GM12878 (cell line): Measurements from ENCODE around the gene APBB1IP. TPM values are rescaled to one million over a fixed set of nuclear protein-coding genes. Genes with fewer than 3 reads are reported as not detected.
A peak's percentile ranks its signal among the peaks of the same experiment; 100 is the strongest.

Experiments
- ATF7 ChIP-seq: fragments of 450-650 bp; IDR thresholded peaks from 2 replicates; pipeline ENCODE4 v1.6.1; 2016; ENCODE audit warnings: low read depth, mild to moderate bottlenecking
- BCL11A ChIP-seq: IDR thresholded peaks from 2 replicates; pipeline ENCODE4 v1.6.1; 2011; ENCODE audit warnings: low read depth, low read length
- CBX3 ChIP-seq: fragments of 200-600 bp; sonication (generic); IDR thresholded peaks from 2 replicates; pipeline ENCODE4 v1.6.1; 2016; ENCODE audit warnings: low read depth, borderline replicate concordance
- CHD1 ChIP-seq: IDR thresholded peaks from 2 replicates; pipeline ENCODE4 v1.6.1; 2012; ENCODE audit warnings: low read depth, low read length, improper control_type of control experiment
- CHD2 ChIP-seq: IDR thresholded peaks from 2 replicates; pipeline ENCODE4 v1.6.1; 2011; ENCODE audit warnings: low read depth, low read length, improper control_type of control experiment, borderline replicate concordance
- CHD4 ChIP-seq: fragments of 200-600 bp; sonication (generic); IDR thresholded peaks from 2 replicates; pipeline ENCODE4 v1.6.1; 2016; ENCODE audit warnings: mild to moderate bottlenecking
- EP300 ChIP-seq, 2 experiments: fragments of 150-350 bp in 1 of 2; IDR thresholded peaks; 2 replicates each; pipeline ENCODE4 v1.6.1; 2011 to 2012; ENCODE audit warnings: low read depth in 2 of 2, low read length in 2 of 2, borderline replicate concordance in 1 of 2, improper control_type of control experiment in 1 of 2, inconsistent platforms in 1 of 2; ENCODE audit not compliant: control insufficient read depth in 1 of 2
- EZH2 ChIP-seq: IDR thresholded peaks from 2 replicates; pipeline ENCODE4 v1.6.1; 2012; ENCODE audit warnings: low read depth, mild to moderate bottlenecking, control low read depth, inconsistent platforms, low read length, borderline replicate concordance; ENCODE audit not compliant: control insufficient read depth
- HDGF ChIP-seq: fragments of 450-650 bp; IDR thresholded peaks from 2 replicates; pipeline ENCODE4 v1.6.1; 2016; ENCODE audit warnings: antibody characterized with exemption
- HSF1 ChIP-seq: fragments of 150-350 bp; IDR thresholded peaks from 2 replicates; pipeline ENCODE4 v1.6.1; 2014; ENCODE audit warnings: mild to moderate bottlenecking, low read depth, low read length
- MEF2B ChIP-seq: fragments of 450-650 bp; IDR thresholded peaks from 2 replicates; pipeline ENCODE4 v1.6.1; 2018; ENCODE audit warnings: mild to moderate bottlenecking, moderate library complexity; ENCODE audit not compliant: partially characterized antibody, poor library complexity, severe bottlenecking
- MYC ChIP-seq: IDR thresholded peaks from 2 replicates; pipeline ENCODE4 v1.6.1; 2011; ENCODE audit warnings: mild to moderate bottlenecking, low read length, moderate library complexity, inconsistent platforms; ENCODE audit not compliant: insufficient read depth, insufficient replicate concordance, insufficient read length, severe bottlenecking
- NR2F1 ChIP-seq: fragments of 450-650 bp; conservative IDR thresholded peaks from 2 replicates; pipeline ENCODE4 v1.6.1; 2017; ENCODE audit warnings: mild to moderate bottlenecking
- NRF1 ChIP-seq: conservative IDR thresholded peaks from 2 replicates; pipeline ENCODE4 v1.6.1; 2011; ENCODE audit warnings: mild to moderate bottlenecking, low read depth, low read length, improper control_type of control experiment
- PML ChIP-seq: IDR thresholded peaks from 2 replicates; pipeline ENCODE4 v1.6.1; 2012; ENCODE audit warnings: low read length, inconsistent platforms
- PRDM15 ChIP-seq: fragments of 450-650 bp; formaldehyde crosslinking; IDR thresholded peaks from 2 replicates; pipeline ENCODE4 v1.4.0; 2020; ENCODE audit warnings: mild to moderate bottlenecking, moderate library complexity
- SMC3 ChIP-seq: IDR thresholded peaks from 2 replicates; pipeline ENCODE4 v1.6.1; 2011; ENCODE audit warnings: low read length, improper control_type of control experiment, borderline replicate concordance
- TARDBP ChIP-seq: IDR thresholded peaks from 2 replicates; pipeline ENCODE4 v1.6.1; 2016; ENCODE audit warnings: borderline replicate concordance
- TCF7 ChIP-seq: IDR thresholded peaks from 2 replicates; pipeline ENCODE4 v1.6.1; 2014; ENCODE audit warnings: antibody characterized with exemption, borderline replicate concordance
- ZBTB33 ChIP-seq: fragments of 450-650 bp; IDR thresholded peaks from 2 replicates; pipeline ENCODE4 v1.6.1; 2017; ENCODE audit warnings: mild to moderate bottlenecking
- ZNF217 ChIP-seq: fragments of 450-650 bp; IDR thresholded peaks from 2 replicates; pipeline ENCODE4 v1.6.1; 2017; ENCODE audit warnings: antibody characterized with exemption, mild to moderate bottlenecking
- ZNF384 ChIP-seq: IDR thresholded peaks from 2 replicates; pipeline ENCODE4 v1.6.1; 2012; ENCODE audit warnings: low read depth, mild to moderate bottlenecking, low read length, improper control_type of control experiment, borderline replicate concordance
- polyA plus RNA-seq, 11 experiments: library from polyadenylated mRNA; depleted of rRNA in 4 of 11; unstranded in 6 of 11; stranded (reverse) in 5 of 11; fragments of >200 nt; fragmentation: Nextera tagmentation in 4 of 11; fragmentation: Illumina TruSeq in 1 of 11; extraction: Ambion mirVana in 4 of 11; extraction: Trizol in 1 of 11; gene quantifications; 1 replicate in 1 of 11; 2 replicates in 10 of 11; pipeline versions ENCODE4 v1.2.1 to v1.2.3, GENCODE V29; 2011 to 2016; ENCODE audit warnings: inconsistent platforms in 2 of 11, missing spikeins in 2 of 11, low read depth in 1 of 11
- total RNA-seq, 4 experiments: library from RNA; depleted of rRNA in 3 of 4; stranded (reverse); fragments of >200 nt in 3 of 4; fragmentation: Illumina TruSeq in 1 of 4; extraction: Trizol in 1 of 4; gene quantifications; 2 replicates each; pipeline versions ENCODE4 v1.2.1 to v1.2.3, GENCODE V29; 2013 to 2021

The APBB1IP gene
- total and polyA plus RNA-seq, 10 of the 15 experiments (the other 5 are each of a cell fraction or from before 2014, with no cell fraction given), result 7.3 to 67.4 (median 19.9) TPM

- TF ChIP-seq PRDM15 (CRISPR knock-in tag) (no peak), HSF1 (no peak), ZNF384 (no peak), PML (no peak; the same call in 1 of the 2 replicates), TCF7 (peak; percentile 77), CHD2 (peak; percentile 78), ZNF217 (0 out of 2 replicates have a peak, but pooled peaks have one; percentile 18), EZH2 (no peak), ATF7 (no peak), NR2F1 (peak; percentile 71), ZBTB33 (no peak), CHD4 (no peak), CBX3 (no peak), BCL11A (0 out of 2 replicates have a peak, but pooled peaks have one; percentile 4), HDGF (no peak), MEF2B (no peak), SMC3 (no peak), CHD1 (no peak), NRF1 (no peak), TARDBP (0 out of 2 replicates have a peak, but pooled peaks have one; percentile 18), MYC (peak; percentile 48), EP300 (IDR thresholded peaks at IDR 0.05; ENCODE audit: borderline replicate concordance in 1 of 2, control insufficient read depth in 1 of 2, low read depth in 2 of 2, low read length in 2 of 2) (peak in 1 of 2 experiments; percentile 6; a peak in 1 of 4 replicates)
These were observed at the start of gene APBB1IP (continued) for GRCh38 chr10:26437637-26438461.
